ENCODE results near the gene ZNF850. TPM values are rescaled to one million over a fixed set of nuclear protein-coding genes. Genes with fewer than 3 reads are reported as not detected.

The ZNF850 gene
- total RNA-seq, 1 experiment from 2014 or later: 23.9 TPM

- peaks cover 48 to 51% (median 50%) of the 10 kb centered on the region in 3 experiments for H3K36me3 Mint-ChIP-seq (ENCODE audit: insufficient read depth in 1 of 3, low read depth in 3 of 3)
- no peak overlapping the region for H3K23ac ChIP-seq (ENCODE audit: insufficient read length, low read depth, low read length)
- no peaks in the 10 kb centered on the region for H4K20me1 ChIP-seq (ENCODE audit: control insufficient read depth, insufficient read depth, insufficient read length)
- peaks cover 3% of the 10 kb centered on the region for H3K79me1 ChIP-seq (ENCODE audit: insufficient read depth, low read depth, low read length, poor library complexity, severe bottlenecking)
- H3K27ac Mint-ChIP-seq: peak overlapping the region; percentile 97 to 99 (median 99)
- peaks cover 12 to 15% of the 10 kb centered on the region in 2 experiments for H3K4me1 Mint-ChIP-seq
- peak overlapping the region; percentile 76 for H3K4me2 ChIP-seq (ENCODE audit: insufficient read depth, insufficient read length, low read length)
- no peak overlapping the region for H3K27ac ChIP-seq (ENCODE audit: insufficient read length, low read depth, low read length)
- no peak for DNase-seq
- no peak overlapping the region for H3T11ph ChIP-seq (ENCODE audit: low read length)
- H2BK120ac ChIP-seq (ENCODE audit: low read depth, low read length, poor library complexity, severe bottlenecking): no peak overlapping the region
- no CpG with 5 or more reads among the region's 9 CpGs for WGBS (ENCODE audit: extremely low coverage, insufficient read length, low lambda C conversion rate)
- H2AK5ac ChIP-seq (ENCODE audit: insufficient read length, low read length): no peak overlapping the region
- H3K9me3 Mint-ChIP-seq: peaks cover 15 to 50% of the 10 kb centered on the region in 2 experiments
- no peaks in the 10 kb centered on the region for H3K27me3 ChIP-seq (ENCODE audit: insufficient read depth, low read length)
- TF ChIP-seq, protein P1, sequence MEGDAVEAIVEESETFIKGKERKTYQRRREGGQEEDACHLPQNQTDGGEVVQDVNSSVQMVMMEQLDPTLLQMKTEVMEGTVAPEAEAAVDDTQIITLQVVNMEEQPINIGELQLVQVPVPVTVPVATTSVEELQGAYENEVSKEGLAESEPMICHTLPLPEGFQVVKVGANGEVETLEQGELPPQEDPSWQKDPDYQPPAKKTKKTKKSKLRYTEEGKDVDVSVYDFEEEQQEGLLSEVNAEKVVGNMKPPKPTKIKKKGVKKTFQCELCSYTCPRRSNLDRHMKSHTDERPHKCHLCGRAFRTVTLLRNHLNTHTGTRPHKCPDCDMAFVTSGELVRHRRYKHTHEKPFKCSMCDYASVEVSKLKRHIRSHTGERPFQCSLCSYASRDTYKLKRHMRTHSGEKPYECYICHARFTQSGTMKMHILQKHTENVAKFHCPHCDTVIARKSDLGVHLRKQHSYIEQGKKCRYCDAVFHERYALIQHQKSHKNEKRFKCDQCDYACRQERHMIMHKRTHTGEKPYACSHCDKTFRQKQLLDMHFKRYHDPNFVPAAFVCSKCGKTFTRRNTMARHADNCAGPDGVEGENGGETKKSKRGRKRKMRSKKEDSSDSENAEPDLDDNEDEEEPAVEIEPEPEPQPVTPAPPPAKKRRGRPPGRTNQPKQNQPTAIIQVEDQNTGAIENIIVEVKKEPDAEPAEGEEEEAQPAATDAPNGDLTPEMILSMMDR (conservative IDR thresholded peaks at IDR 0.05): no peak
- no peak overlapping the region for H2AFZ ChIP-seq (ENCODE audit: low read length)
- no peaks in the 10 kb centered on the region for H3K4me1 ChIP-seq (ENCODE audit: insufficient read depth, low read length)
- H2BK5ac ChIP-seq (ENCODE audit: insufficient read length, low read length): no peak overlapping the region
- no peak overlapping the region for H4K5ac ChIP-seq (ENCODE audit: insufficient read length, low read depth, low read length)
- H3K27me3 Mint-ChIP-seq (ENCODE audit: low read depth): peaks cover 3% of the 10 kb centered on the region; the same call in 1 of the 2 replicates
- no peak overlapping the region for H3K56ac ChIP-seq (ENCODE audit: insufficient read length, low read depth, low read length)
- peaks cover 11% of the 10 kb centered on the region for H3K23me2 ChIP-seq (ENCODE audit: insufficient read length, low read depth, low read length, poor library complexity, severe bottlenecking)
- no peak overlapping the region for H2BK12ac ChIP-seq (ENCODE audit: insufficient read length, low read depth, low read length)
- H3K9me3 ChIP-seq (ENCODE audit: control insufficient read depth, low read depth, low read length): no peaks in the 10 kb centered on the region
- peaks cover 7% of the 10 kb centered on the region for H3K79me2 ChIP-seq (ENCODE audit: insufficient read depth, low read length)
- H4K8ac ChIP-seq (replicated peaks; ENCODE audit: insufficient read length, low read depth, low read length): no peak overlapping the region
- H2BK15ac ChIP-seq (ENCODE audit: low read depth, low read length): no peak overlapping the region
- no peak overlapping the region for H3K4ac ChIP-seq (ENCODE audit: low read depth, low read length)
- peak overlapping the region; percentile 87; the same call in 1 of the 2 replicates for H3K14ac ChIP-seq (ENCODE audit: insufficient read depth, low read length)
- H3K9ac ChIP-seq (ENCODE audit: extremely low read depth, insufficient read length, low read length): peak overlapping the region; percentile 77
- H3K18ac ChIP-seq (ENCODE audit: insufficient read length, low read depth, low read length): no peak overlapping the region
- no peak overlapping the region for H4K91ac ChIP-seq (ENCODE audit: insufficient read length, low read depth, low read length)
- H2BK20ac ChIP-seq (ENCODE audit: low read depth, low read length, poor library complexity, severe bottlenecking): no peak overlapping the region
- peak overlapping the region; percentile 99 for H3K4me3 Mint-ChIP-seq
These were observed 84.5 kb downstream of the ZNF850 start for GRCh38 chr19:36688058-36688457.
